OCI-LY7 (cell line): ENCODE measurements around the gene CDON.

Experiments
- CTCF ChIP-seq: fragments of 200-600 bp; sonication (generic); conservative IDR thresholded peaks from 2 replicates; pipeline ENCODE4 v1.5.1; 2014; ENCODE audit warnings: mild to moderate bottlenecking, antibody characterized with exemption, low read length, moderate library complexity, mixed read lengths
- EZH2phosphoT487 ChIP-seq: fragments of 200-600 bp; sonication (generic); IDR thresholded peaks from 2 replicates; pipeline ENCODE4 v1.6.1; 2018; ENCODE audit warnings: low read depth, borderline replicate concordance, mild to moderate bottlenecking, mixed run types, antibody characterized with exemption, low read length, moderate library complexity, mixed read lengths

GRCh38 chr11:126049159-126049558, 13.5 kb downstream of the CDON start:
- TF ChIP-seq CTCF = no peak
- no peak for TF ChIP-seq EZH2phosphoT487
